Mucosa of stomach (tissue), 1 donor: ENCODE measurements around the gene RIT1.
"Not testable (repeated sequence)": the region's sequence is repeated elsewhere in the genome, so short reads cannot be mapped to it uniquely, and the experiment has no call there.

Source experiments
- H3K27me3 ChIP-seq: one replicate; pipeline ENCODE4 v1.7.0; 2013; ENCODE audit warnings: mild to moderate bottlenecking, low read length; ENCODE audit not compliant: control insufficient read depth, insufficient read depth
- H3K36me3 ChIP-seq: one replicate; pipeline ENCODE4 v1.7.0; 2013; ENCODE audit warnings: low read length; ENCODE audit not compliant: control insufficient read depth, insufficient read depth
- H3K4me1 ChIP-seq: one replicate; pipeline ENCODE4 v1.7.0; 2013; ENCODE audit warnings: mild to moderate bottlenecking, low read length; ENCODE audit not compliant: control insufficient read depth, insufficient read depth
- H3K4me3 ChIP-seq: one replicate; pipeline ENCODE4 v1.7.0; 2013; ENCODE audit warnings: low read length
- H3K9ac ChIP-seq: one replicate; pipeline ENCODE4 v1.7.0; 2013; ENCODE audit warnings: mild to moderate bottlenecking, low read length, moderate library complexity
- H3K9me3 ChIP-seq: one replicate; pipeline ENCODE4 v1.7.0; 2013; ENCODE audit warnings: mild to moderate bottlenecking, low read length, moderate library complexity; ENCODE audit not compliant: control insufficient read depth
- donor health status: Pancreatic carcinoma.

Gene RIT1

DNA sequence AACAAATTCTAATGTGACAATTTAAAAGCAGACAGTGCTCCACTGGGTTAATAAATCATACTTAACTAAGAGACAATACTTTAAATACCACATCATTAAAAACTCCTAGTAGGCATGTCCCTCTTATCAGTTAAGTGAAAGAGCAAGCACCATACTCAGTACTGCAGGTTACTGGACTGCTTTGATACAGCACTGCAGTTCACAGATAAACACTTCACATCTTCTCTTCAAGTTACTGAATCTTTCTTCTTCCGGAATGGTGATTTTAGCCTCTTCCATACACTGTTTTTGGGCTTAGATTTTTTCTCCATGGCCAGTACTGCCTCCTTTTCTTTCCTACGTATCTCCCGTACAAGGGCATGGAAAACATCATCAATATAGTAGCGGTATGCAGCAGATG lies 11.0 kb downstream of the RIT1 start:
- H3K9ac ChIP-seq, result no peak overlapping the region
- no peaks in the 10 kb centered on the region for H3K9me3 ChIP-seq
- H3K27me3 ChIP-seq, result no peaks in the 10 kb centered on the region
- H3K36me3 ChIP-seq, result no peaks in the 10 kb centered on the region
- no peaks in the 10 kb centered on the region for H3K4me1 ChIP-seq
- H3K4me3 ChIP-seq, result no peak overlapping the region

- Histone ChIP-seq H3K9ac (no peak overlapping the region), H3K4me1 (no peaks in the 10 kb centered on the region), H3K4me3 (no peak overlapping the region), H3K27me3 (no peaks in the 10 kb centered on the region), H3K9me3 (no peaks in the 10 kb centered on the region), H3K36me3 (no peaks in the 10 kb centered on the region)
Observed at GRCh38 chr1:155899683-155900082, 11.5 kb downstream of the RIT1 start.

- H3K9ac ChIP-seq, result no peak overlapping the region
- no peaks in the 10 kb centered on the region for H3K27me3 ChIP-seq
- H3K4me3 ChIP-seq, result no peak overlapping the region
- no peaks in the 10 kb centered on the region for H3K9me3 ChIP-seq
- H3K36me3 ChIP-seq, result no peaks in the 10 kb centered on the region
- no peaks in the 10 kb centered on the region for H3K4me1 ChIP-seq
Observed at GRCh38 chr1:155898888-155899287, 12.3 kb downstream of the RIT1 start.

DNA sequence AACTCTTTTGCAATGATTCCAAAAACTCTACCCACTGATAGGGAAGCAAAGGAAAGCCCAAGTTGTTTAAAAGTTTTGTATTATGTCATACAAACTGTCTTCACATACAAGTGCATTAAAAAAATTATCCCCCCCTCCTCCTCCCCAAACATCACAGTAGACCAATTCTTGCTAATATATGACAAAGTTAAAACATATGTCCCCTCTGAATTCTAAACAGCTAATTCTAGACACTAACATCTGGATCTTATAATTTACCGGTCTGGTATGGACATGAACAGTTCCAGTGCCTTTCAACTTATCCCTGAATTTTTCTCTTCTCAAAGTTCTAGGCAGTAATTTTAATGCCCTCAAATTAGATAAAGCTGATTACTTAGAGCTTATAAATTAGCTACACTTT lies 13.4 kb downstream of the RIT1 start:
- Histone ChIP-seq H3K4me1 (no peaks in the 10 kb centered on the region), H3K9ac (no peak overlapping the region), H3K36me3 (no peaks in the 10 kb centered on the region), H3K27me3 (no peaks in the 10 kb centered on the region), H3K9me3 (no peaks in the 10 kb centered on the region), H3K4me3 (no peak overlapping the region)

DNA sequence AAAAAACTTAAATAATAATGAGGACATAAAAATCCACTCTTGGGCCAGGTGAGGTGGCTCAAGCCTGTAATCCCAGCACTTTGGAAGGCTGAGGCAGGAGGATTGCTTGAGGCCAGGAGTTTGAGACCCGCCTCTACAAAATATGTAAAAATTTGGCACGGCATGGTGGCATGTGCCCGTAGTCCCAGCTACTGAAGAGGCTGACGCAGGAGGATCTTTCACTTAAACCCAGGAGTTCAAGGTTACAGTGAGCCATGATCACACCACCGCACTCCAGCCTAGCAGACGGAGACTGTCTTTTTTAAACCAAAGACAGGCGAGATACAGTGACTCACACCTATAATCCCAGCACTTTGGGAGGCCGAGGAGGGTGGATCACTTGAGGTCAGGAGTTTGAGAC lies 14.7 kb downstream of the RIT1 start:
- not testable (repeated sequence) for H3K9ac ChIP-seq, H3K27me3 ChIP-seq, H3K4me1 ChIP-seq, H3K36me3 ChIP-seq, H3K9me3 ChIP-seq, H3K4me3 ChIP-seq

- not testable (repeated sequence) for H3K36me3 ChIP-seq, H3K4me3 ChIP-seq, H3K4me1 ChIP-seq
Observed at GRCh38 chr1:155895617-155896016, 15.5 kb downstream of the RIT1 start.

GRCh38 chr1:155893389-155894142 lies 17.6 kb downstream of the RIT1 start:
- H3K27me3 ChIP-seq, result no peaks in the 10 kb centered on the region

More at GRCh38 chr1:155895617-155896016, 15.5 kb downstream of the RIT1 start:
- not testable (repeated sequence) for H3K9me3 ChIP-seq, H3K27me3 ChIP-seq, H3K9ac ChIP-seq

DNA sequence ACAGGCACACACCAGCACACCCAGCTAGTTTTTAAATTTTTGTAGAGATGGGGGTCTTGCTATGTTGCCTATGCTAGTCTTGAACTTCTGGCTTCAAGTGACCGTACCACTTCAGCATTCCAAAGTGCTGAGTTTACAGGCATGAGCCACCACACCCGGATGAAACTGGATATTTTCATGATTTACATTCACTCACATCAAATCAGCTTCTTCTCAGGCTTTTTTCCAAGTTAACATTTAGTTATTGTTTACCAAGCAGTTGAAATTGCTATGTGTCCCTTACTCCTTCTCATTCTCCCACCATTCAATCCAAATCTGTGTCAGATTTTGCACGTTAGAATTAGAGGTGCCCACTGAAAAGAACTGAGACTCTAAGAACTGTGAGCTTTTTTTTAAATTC lies 18.4 kb downstream of the RIT1 start:
- no peaks in the 10 kb centered on the region for H3K9me3 ChIP-seq
- H3K9ac ChIP-seq, result no peak overlapping the region
- no peaks in the 10 kb centered on the region for H3K36me3 ChIP-seq
- no peaks in the 10 kb centered on the region for H3K27me3 ChIP-seq
- H3K4me1 ChIP-seq, result no peaks in the 10 kb centered on the region
- H3K4me3 ChIP-seq, result no peak overlapping the region

More at GRCh38 chr1:155893389-155894142, 17.6 kb downstream of the RIT1 start:
- H3K9ac ChIP-seq, result no peak overlapping the region
- H3K4me1 ChIP-seq, result no peaks in the 10 kb centered on the region
- H3K4me3 ChIP-seq, result no peak overlapping the region
- no peaks in the 10 kb centered on the region for H3K36me3 ChIP-seq
- no peaks in the 10 kb centered on the region for H3K9me3 ChIP-seq

- no peak overlapping the region for H3K4me3 ChIP-seq
- no peaks in the 10 kb centered on the region for H3K9me3 ChIP-seq
- H3K27me3 ChIP-seq, result no peaks in the 10 kb centered on the region
- no peaks in the 10 kb centered on the region for H3K36me3 ChIP-seq
- H3K4me1 ChIP-seq, result no peaks in the 10 kb centered on the region
- no peak overlapping the region for H3K9ac ChIP-seq
Observed at GRCh38 chr1:155890251-155890650, 20.9 kb downstream of the RIT1 start.

DNA sequence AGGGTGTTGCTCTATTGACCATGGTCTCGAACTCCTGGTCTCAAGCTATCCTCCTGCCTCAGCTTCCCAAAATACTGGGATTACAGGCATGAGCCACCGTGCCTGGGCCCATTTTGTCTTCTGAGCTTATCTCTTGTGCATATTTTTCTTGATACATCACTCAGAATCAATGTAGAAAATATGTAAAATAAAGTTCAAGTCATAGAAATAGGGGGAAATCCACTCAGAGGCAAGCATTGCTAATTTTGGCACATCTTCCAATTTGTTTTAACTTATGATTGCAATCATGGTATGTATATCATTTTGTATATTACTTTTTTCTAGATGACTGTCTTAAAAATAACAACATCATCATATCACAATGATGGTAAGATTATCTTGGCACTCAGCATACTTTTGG lies 21.6 kb downstream of the RIT1 start:
- Histone ChIP-seq H3K4me3 (no peak overlapping the region), H3K9ac (no peak overlapping the region), H3K9me3 (no peaks in the 10 kb centered on the region), H3K27me3 (no peaks in the 10 kb centered on the region), H3K36me3 (no peaks in the 10 kb centered on the region), H3K4me1 (no peaks in the 10 kb centered on the region)

GRCh38 chr1:155888481-155888880 lies 22.7 kb downstream of the RIT1 start:
- Histone ChIP-seq H3K9me3 (no peaks in the 10 kb centered on the region), H3K4me1 (no peaks in the 10 kb centered on the region), H3K4me3 (no peak overlapping the region), H3K36me3 (no peaks in the 10 kb centered on the region), H3K9ac (no peak overlapping the region), H3K27me3 (no peaks in the 10 kb centered on the region)

- H3K4me3 ChIP-seq, result no peak overlapping the region
- no peaks in the 10 kb centered on the region for H3K36me3 ChIP-seq
- no peaks in the 10 kb centered on the region for H3K9me3 ChIP-seq
- H3K4me1 ChIP-seq, result no peaks in the 10 kb centered on the region
- no peak overlapping the region for H3K9ac ChIP-seq
- H3K27me3 ChIP-seq, result no peaks in the 10 kb centered on the region
Observed at GRCh38 chr1:155884982-155885381, 26.2 kb downstream of the RIT1 start.
